Measurements from ENCODE around the gene ASB4.
"Not testable (repeated sequence)": the region's sequence is repeated elsewhere in the genome, so short reads cannot be mapped to it uniquely, and the experiment has no call there.

The ASB4 gene

GRCh38 chr7:95478272-95479037, 7.3 kb upstream of the ASB4 start:
- no peak for DNase-seq (ENCODE audit: low spot score)

GRCh38 chr7:95479992-95480624, 5.6 kb upstream of the ASB4 start:
- no peak for DNase-seq (ENCODE audit: low spot score)

- no peak for DNase-seq (ENCODE audit: low spot score)
These were observed 4.2 kb upstream of the ASB4 start for GRCh38 chr7:95481271-95482165.

DNA sequence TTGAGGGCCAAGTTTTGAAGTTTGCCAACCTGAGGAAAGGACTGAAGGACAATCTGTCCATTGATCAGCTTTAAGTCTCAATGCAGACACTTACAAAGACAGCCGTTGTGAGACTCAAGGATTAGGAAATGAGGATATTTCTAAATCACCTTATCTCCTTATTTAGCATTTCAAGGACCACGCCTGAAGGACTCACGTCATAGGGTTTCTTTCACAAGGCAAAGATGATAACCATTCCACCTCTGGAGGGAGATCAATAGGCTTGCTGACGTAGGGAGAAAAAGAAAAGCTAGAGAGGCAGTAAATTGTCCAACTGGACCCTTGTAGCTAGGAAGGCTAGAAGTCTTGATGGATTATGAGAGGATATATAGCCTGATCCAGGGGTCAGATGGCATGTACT, 3.3 kb upstream of the ASB4 start:
- no peak for DNase-seq (ENCODE audit: low spot score)

DNA sequence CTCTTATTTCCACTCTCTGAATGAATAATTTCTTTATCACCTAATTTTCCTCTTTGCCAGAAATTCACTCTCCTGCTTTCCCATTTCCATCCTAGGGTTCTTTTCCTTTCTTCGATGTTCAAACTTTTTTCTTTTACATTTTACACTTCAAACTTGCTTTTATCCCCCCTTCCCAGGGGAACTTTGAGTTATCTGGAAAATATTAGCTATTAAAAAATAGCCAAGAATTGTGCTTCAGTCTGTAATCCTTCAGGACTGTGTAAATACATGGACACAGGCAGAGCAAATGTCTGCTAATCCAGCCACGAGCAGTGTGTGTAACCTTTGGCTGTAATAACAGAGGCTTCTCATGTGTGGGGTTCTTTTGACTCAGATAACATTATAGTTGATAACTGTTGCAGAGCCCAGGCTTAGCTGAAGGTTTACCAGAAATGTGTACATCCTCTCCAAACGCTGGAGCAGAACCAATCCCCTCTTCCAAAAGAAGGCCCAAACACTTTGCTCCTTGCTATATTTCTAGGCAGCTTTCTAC, 4.6 kb downstream of the ASB4 start:
- no peak for DNase-seq (ENCODE audit: low spot score)

DNA sequence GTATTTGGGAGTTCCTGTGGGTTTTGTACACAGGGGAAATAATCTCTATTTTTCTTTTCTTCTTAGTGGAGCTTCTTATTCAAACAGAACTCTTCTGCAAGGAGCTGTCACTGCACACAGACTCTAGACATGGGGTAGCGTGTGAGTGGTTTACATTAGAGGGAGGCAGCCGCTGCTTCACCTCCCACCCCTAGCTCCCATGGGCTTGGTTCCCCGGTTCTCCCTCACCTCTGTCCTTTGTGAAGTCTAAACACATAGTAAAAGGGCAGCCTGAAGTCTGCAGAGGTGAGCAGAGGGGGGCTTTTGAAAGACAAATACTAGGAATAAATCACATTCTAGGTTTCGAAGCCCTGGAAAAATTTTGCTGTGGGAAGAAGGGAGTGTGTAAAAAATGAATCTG, 5.5 kb downstream of the ASB4 start:
- DNase-seq (ENCODE audit: low spot score) = no peak

GRCh38 chr7:95491634-95492314, 6.0 kb downstream of the ASB4 start:
- no peak for DNase-seq (ENCODE audit: low spot score)

DNA sequence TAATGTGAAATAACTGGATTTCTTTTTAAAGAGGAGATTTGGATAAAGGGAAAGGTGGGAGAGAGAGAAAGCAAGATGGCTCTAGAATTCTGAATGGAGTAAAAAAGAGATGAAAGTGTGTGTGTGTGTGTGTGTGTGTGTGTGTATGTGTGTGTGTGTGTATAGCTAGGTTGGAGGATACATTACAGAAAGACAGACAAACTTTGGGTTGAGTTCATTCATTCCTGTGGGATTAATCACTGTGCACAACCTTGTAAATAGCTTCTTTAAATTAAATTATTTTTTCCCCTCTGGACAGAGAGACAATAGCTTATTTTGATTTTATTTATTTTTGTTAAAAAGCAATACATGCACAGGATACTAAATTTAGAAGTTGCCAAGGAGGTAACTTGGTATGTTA, 7.5 kb downstream of the ASB4 start:
- no peak for DNase-seq (ENCODE audit: low spot score)

DNA sequence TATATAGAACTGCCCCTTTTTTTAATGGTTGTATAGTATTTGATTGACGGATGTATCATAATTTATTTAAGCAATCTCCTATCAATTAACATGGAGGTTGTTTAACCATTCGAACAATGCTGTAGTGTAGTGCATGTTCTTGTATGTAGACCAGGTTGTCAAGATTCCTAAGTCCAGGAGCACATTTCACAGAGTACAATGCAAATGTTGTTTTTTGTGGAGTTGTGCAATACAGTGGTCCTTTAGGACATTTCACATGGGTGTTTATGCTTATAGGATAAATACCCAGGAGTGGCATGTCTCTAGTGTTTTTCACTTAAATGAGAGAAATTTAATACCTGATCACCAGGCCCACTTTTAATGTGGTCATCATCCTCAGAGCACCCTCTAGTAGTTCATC, 8.1 kb downstream of the ASB4 start:
- DNase-seq (ENCODE audit: low spot score) = no peak

DNA sequence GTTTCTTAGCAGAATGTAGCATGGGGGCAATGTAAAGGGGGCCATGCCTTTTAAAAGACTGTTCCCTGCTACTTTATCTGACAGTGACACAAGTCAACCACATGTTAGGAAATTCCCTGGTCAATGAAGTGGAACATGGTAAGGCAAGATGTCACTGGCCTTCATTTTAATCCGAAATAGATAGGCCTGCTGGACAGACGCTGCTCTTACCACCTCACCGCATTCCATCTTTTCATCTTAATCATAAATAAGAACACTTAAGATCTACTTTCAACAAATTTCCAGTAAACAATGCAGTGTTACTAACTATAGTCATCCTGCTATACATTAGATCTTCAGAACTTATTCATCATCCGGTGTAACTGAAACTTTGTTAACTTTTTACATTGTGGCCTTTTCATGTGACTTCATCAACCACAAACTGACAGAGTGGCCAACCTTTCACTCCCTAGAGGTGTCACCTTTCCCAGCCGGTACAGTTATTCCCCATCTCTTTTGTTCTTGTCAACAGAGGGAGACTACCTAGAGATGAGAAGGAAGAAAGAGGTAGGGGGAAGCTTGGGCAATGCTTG, 15.6 kb downstream of the ASB4 start:
- no peak for DNase-seq (ENCODE audit: low spot score)

DNA sequence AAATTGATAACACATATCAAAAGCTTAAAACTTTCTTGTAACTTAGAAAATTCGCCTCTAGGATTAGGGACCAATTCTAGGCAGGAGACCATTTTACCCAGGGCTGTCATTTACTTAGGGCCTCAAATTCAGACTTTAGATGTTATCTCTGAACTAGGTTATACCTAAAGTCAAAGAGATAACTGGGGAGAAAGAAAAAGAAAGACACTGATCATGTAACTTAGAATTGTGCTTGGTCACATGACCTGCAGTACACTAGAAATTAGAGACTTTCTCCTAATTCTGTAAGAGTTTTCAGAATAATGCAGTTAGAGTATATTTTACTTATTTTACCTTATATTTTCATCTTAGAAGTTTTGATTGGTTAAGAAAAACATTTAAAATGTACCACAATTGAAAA, 16.7 kb downstream of the ASB4 start:
- no peak for DNase-seq (ENCODE audit: low spot score)

- no peak for DNase-seq (ENCODE audit: low spot score)
These were observed 17.8 kb downstream of the ASB4 start for GRCh38 chr7:95503271-95504131.

DNA sequence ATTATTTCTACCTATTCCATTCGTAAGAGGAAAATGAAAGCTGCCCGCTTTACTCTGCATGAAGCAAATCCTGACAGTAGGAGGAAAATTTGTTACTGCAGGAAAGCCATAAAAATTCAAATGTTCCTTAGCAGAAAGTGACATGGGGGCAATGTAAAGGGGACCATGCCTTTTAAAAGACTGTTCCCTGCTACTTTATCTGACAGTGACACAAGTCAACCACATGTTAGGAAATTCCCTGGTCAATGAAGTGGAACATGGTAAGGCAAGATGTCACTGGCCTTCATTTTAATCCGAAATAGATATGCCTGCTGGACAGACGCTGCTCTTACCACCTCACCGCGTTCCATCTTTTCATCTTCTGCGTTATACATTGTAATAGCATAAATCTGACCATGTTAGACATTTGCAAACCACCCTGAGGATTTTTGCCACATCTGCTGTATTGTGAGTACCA, 18.4 kb downstream of the ASB4 start:
- not testable (repeated sequence) for DNase-seq (ENCODE audit: low spot score)

DNA sequence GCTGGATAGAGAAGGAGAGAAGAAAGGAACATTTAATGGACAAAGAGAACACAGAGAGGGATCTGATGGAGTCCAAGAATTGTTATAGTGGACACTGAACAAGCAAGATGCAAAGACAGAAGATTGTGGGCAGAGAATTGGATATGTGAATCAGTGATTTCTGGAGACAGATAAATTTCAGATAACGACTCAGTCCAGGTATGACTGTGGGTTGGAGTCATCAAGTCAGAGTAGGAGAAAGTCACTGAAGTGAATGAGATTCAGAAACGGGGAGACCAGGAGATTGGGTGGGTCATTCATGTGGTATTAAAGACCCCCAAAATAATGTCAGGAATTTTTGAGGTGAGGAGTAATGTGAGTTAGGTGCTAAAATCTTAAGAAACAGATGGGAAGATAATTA, 23.0 kb downstream of the ASB4 start:
- no peak for DNase-seq (ENCODE audit: low spot score)

DNA sequence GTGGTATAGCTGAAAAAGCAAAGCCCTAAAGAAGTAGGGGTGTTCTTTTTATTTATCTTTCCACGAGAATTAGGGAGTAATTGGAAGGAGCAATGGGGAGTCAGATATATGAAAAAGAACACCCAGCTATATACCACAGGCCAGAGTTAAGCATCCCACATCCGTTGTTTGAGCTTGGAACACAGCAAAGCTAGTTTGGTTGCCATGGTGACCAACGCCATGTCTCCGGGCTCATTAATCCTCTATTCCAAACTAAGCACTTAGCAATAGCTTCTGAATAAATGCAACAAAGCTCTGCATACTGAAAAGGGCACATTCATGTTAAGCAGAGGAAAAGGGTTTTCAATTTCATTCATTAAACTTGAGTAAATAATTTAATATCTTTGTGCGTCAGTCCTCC, 23.5 kb downstream of the ASB4 start:
- no peak for DNase-seq (ENCODE audit: low spot score)

- DNase-seq (ENCODE audit: low spot score) = peak; percentile 50
These were observed 26.0 kb downstream of the ASB4 start for GRCh38 chr7:95511716-95512260.

GRCh38 chr7:95517458-95517857, 31.7 kb downstream of the ASB4 start:
- no peak for DNase-seq (ENCODE audit: low spot score)

DNA sequence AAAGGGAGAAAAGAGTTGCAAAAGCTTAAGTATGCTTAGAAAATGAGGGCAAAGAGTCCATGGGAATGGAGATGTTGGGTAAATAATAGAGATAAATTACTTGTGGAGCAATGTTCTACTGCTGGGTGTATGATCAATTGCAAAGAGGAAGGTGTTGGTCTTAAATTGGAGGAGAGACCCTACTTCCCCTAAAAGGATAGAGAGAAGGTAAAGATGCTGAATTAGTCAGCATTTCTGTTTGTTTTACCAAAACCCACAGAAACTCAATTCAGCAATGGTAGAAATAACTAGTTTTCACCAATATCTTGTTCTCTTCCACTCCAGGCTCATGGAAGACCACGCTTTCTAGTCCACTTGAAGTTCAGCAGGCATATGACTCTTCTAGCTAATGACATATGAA, 32.1 kb downstream of the ASB4 start:
- no peak for DNase-seq (ENCODE audit: low spot score)

DNA sequence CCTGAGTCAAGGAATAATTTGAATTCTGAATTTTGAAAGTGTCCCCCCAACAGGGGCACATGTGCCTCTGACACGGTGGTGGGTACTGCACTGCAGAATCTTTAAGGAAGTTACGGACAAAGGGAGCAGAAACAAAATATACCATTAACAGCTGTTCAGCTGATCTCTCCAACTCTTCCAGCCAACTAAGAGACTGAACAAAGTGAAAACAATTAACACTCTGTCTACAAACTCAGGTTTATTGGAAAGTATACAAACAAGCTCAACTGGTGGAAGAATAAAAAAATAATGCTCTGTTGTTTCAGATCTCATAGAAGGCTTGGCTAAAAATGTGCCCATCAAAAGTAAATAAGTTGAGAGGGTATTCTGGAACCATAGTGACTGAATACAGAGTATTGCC, 34.4 kb downstream of the ASB4 start:
- no peak for DNase-seq (ENCODE audit: low spot score)

DNA sequence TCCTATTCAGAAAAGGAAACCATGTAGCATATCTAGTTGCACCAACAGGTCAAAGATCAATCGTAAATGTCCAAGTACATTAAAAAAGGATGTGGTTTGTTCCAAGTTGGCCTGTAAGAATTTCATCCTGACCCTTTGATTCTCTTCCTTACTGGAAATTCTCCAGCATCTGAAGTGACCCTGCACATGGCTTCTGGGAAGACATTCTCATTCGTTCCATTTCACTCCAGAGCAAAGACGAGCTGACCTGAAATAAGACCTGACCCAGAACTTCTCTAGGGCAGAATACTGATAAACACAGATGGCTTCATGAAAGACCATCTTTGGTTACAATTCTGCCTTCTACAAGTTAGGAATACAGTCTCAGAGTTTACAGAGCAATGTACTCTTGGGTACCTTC, 39.8 kb downstream of the ASB4 start:
- DNase-seq (ENCODE audit: low spot score) = no peak
